Measurements from ENCODE around the gene GPS2. TPM values are rescaled to one million over a fixed set of nuclear protein-coding genes. Genes with fewer than 3 reads are reported as not detected.

Gene GPS2
- total RNA-seq, 4 donors from 2014 or later = 36.1 to 108 (median 57.3) TPM

- Histone ChIP-seq H3K9me3 (no peaks in the 10 kb centered on the region), H3K4me3 (peak overlapping the region in 3 of 4 donors; percentile 10 to 71 (median 26)), H3K36me3 (no peaks in the 10 kb centered on the region), H3K27ac (peak overlapping the region; percentile 91 to 100 (median 96)), H3K4me1 (peaks cover 0 to 56% (median 29%) of the 10 kb centered on the region in 4 donors), H3K27me3 (no peaks in the 10 kb centered on the region)
- TF ChIP-seq EP300 (IDR thresholded peaks at IDR 0.05) (no peak), POLR2A (IDR thresholded peaks at IDR 0.05) (no peak), CTCF (IDR thresholded peaks at IDR 0.05) (peak; percentile 78 to 93 (median 89))
- peak; percentile 58 to 79 for DNase-seq (ENCODE audit: low spot score in 2 of 2)
- 5 to 10% methylated on average over 5 to 12 of the region's 12 CpGs for WGBS, 2 donors
These were observed 41.0 kb upstream of the GPS2 start for GRCh38 chr17:7356072-7356549.

- peak overlapping the region; percentile 91 to 100 (median 96) for H3K27ac ChIP-seq
- H3K36me3 ChIP-seq = no peaks in the 10 kb centered on the region
- DNase-seq (ENCODE audit: low spot score in 2 of 2) = no peak
- TF ChIP-seq EP300 (IDR thresholded peaks at IDR 0.05) (no peak), POLR2A (IDR thresholded peaks at IDR 0.05) (no peak), CTCF (IDR thresholded peaks at IDR 0.05) (no peak)
- no peaks in the 10 kb centered on the region for H3K9me3 ChIP-seq
- peak overlapping the region in 1 of 4 donors; percentile 71 for H3K4me3 ChIP-seq
- H3K4me1 ChIP-seq = peaks cover 0 to 56% (median 29%) of the 10 kb centered on the region in 4 donors
- H3K27me3 ChIP-seq = no peaks in the 10 kb centered on the region
- 59 to 62% methylated on average over 8 of the region's 8 CpGs for WGBS, 2 donors
These were observed 40.4 kb upstream of the GPS2 start for GRCh38 chr17:7355573-7355972.

- H3K27me3 ChIP-seq = no peaks in the 10 kb centered on the region
- DNase-seq (ENCODE audit: low spot score in 2 of 2) = peak in 1 of 2 donors; percentile 47
- peak within 1 kb of the TSS in 2 of 4 donors; percentile 71 to 95 for H3K4me3 ChIP-seq
- H3K36me3 ChIP-seq = no peaks in the 10 kb centered on the region
- H3K4me1 ChIP-seq = peaks cover 0 to 62% (median 32%) of the 10 kb centered on the region in 4 donors
- WGBS, 2 donors = 27 to 45% methylated on average over 9 to 10 of the region's 10 CpGs
- H3K27ac ChIP-seq = peak within 1 kb of the TSS; percentile 91 to 100 (median 96)
- no peaks in the 10 kb centered on the region for H3K9me3 ChIP-seq
- TF ChIP-seq POLR2A (IDR thresholded peaks at IDR 0.05) (peak in 1 of 2 donors; percentile 13), CTCF (IDR thresholded peaks at IDR 0.05) (peak in 1 of 5 experiments; percentile 12), EP300 (IDR thresholded peaks at IDR 0.05) (peak in 1 of 2 donors; percentile 92)
These were observed 39.9 kb upstream of the GPS2 start, which contains the start of gene TMEM95 for GRCh38 chr17:7355053-7355452. TMEM95 (plus strand) TSS chr17:7355156; CDS start chr17:7355205, 49 bp downstream.

- WGBS, 2 donors = 66 to 68% methylated on average over 9 of the region's 9 CpGs
- peaks cover 0 to 68% (median 39%) of the 10 kb centered on the region in 4 donors for H3K4me1 ChIP-seq
These were observed 39.2 kb upstream of the GPS2 start for GRCh38 chr17:7354262-7354843.

More at GRCh38 chr17:7354262-7354843, 39.2 kb upstream of the GPS2 start:
- peak overlapping the region in 2 of 4 donors; percentile 71 to 95 for H3K4me3 ChIP-seq
- H3K27me3 ChIP-seq = no peaks in the 10 kb centered on the region
- H3K9me3 ChIP-seq = no peaks in the 10 kb centered on the region
- peak overlapping the region; percentile 91 to 100 (median 96) for H3K27ac ChIP-seq
- TF ChIP-seq POLR2A (IDR thresholded peaks at IDR 0.05) (no peak), CTCF (IDR thresholded peaks at IDR 0.05) (no peak), EP300 (IDR thresholded peaks at IDR 0.05) (no peak)
- no peak for DNase-seq (ENCODE audit: low spot score in 2 of 2)
- no peaks in the 10 kb centered on the region for H3K36me3 ChIP-seq
